ENCODE data around the gene MUC21. TPM values are rescaled to one million over a fixed set of nuclear protein-coding genes. Genes with fewer than 3 reads are reported as not detected.

The MUC21 gene
- total and polyA plus RNA-seq, 9 of the 15 experiments (the other 6 are each of a cell fraction or from before 2014, with no cell fraction given), result not detected

DNA sequence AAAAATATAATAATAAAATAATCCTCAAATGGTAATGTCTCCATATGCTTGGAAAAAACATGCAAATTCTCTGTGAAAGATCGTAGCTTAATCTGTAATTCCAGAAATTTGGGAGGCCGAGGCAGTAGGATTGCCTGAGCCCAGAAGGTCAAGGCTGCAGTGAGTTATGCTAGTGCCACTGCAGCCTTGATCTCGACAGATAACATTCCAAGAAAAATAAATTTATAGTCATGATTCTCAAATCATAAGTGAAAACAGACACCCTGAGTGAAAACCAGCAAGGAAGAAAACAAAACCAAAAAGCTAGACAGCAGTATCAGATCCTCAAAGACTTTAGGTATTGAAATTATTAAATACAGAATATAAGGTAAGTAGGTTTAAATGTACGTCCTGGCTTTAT, 3.8 kb upstream of the MUC21 start (continued):
- TF ChIP-seq, protein P1, sequence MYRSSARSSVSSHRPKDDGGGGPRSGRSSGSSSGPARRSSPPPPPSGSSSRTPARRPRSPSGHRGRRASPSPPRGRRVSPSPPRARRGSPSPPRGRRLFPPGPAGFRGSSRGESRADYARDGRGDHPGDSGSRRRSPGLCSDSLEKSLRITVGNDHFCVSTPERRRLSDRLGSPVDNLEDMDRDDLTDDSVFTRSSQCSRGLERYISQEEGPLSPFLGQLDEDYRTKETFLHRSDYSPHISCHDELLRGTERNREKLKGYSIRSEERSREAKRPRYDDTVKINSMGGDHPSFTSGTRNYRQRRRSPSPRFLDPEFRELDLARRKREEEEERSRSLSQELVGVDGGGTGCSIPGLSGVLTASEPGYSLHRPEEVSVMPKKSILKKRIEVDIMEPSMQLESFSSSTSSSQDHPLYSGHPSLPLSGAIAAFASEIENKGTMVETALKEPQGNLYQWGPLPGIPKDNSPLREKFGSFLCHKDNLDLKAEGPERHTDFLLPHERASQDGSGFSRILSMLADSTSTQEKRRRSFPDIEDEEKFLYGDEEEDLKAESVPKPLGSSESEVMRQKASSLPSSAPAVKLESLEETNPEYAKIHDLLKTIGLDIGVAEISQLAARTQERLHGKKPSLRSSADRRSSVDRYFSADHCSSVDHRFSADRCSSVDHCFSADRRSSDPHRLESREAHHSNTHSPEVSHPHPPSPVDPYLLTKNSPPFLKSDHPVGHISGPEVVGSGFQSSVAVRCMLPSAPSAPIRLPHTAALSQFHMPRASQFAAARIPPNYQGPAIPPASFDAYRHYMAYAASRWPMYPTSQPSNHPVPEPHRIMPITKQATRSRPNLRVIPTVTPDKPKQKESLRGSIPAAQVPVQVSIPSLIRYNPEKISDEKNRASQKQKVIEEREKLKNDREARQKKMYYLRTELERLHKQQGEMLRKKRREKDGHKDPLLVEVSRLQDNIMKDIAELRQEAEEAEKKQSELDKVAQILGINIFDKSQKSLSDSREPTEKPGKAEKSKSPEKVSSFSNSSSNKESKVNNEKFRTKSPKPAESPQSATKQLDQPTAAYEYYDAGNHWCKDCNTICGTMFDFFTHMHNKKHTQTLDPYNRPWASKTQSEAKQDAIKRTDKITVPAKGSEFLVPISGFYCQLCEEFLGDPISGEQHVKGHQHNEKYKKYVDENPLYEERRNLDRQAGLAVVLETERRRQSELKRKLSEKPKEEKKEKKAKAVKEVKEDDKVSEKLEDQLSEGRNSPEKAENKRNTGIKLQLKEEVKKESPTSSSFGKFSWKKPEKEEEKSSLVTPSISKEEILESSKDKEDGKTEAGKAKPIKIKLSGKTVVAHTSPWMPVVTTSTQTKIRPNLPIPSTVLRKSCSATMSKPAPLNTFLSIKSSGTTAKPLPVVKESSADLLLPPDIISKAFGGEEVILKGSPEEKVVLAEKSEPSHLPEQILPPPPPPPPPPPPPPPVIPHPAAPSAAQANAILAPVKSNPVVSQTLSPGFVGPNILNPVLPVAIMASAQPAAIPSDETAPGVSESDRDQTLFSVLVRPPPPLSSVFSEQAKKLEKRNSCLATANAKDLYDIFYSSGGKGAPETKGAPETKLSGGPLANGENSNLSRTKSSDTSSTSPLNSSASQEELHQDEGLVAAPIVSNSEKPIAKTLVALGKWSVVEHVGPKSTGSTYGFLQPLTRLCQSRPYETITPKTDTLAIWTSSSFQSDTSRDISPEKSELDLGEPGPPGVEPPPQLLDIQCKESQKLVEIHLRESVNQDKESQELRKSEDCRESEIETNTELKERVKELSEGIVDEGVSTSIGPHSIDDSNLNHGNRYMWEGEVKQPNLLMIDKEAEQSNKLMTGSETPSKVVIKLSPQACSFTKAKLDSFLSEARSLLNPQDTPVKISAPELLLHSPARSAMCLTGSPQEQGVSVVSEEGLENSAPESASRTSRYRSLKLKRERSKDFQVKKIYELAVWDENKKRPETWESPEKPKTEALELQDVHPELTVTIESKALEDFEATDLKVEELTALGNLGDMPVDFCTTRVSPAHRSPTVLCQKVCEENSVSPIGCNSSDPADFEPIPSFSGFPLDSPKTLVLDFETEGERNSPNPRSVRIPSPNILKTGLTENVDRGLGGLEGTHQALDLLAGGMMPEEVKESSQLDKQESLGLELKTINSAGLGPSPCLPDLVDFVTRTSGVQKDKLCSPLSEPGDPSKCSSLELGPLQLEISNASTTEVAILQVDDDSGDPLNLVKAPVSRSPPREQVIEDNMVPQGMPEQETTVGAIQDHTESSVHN (IDR thresholded peaks at IDR 0.05; ENCODE audit: borderline replicate concordance in 1 of 2, low read depth in 1 of 2), result no peak
